SK-N-SH (cell line): ENCODE measurements around the gene PRPS1. TPM values are rescaled to one million over a fixed set of nuclear protein-coding genes. Genes with fewer than 3 reads are reported as not detected.
"Not testable (repeated sequence)": the region's sequence is repeated elsewhere in the genome, so short reads cannot be mapped to it uniquely, and the experiment has no call there.

Experiments used
- CTCF ChIA-PET: fragments of 300-600, 350-600 bp; formaldehyde crosslinking; extraction: SDS; loops from one replicate; lab custom pipeline; 2021; lab: Yijun Ruan, JAX
- POLR2A ChIA-PET: fragments of 350-600 bp; sonication (Branson Sonifier 250); formaldehyde crosslinking; extraction: SDS; loops from one replicate; lab custom pipeline; 2020; ENCODE audit warnings: antibody characterized with exemption, inconsistent platforms; lab: Yijun Ruan, JAX
- DNase-seq: peaks from one replicate; pipeline ENCODE4 v3.0.0; 2012
- H2AFZ ChIP-seq: fragments of 200-600 bp; sonication (generic); 2 replicates; pipeline ENCODE4 v1.8.1; 2016; ENCODE audit warnings: antibody characterized with exemption, mild to moderate bottlenecking, low read depth
- H3F3A ChIP-seq: fragments of 200-600 bp; sonication (generic); replicated peaks from 2 replicates; pipeline ENCODE3; 2016; ENCODE audit warnings: antibody characterized with exemption, mild to moderate bottlenecking; ENCODE audit not compliant: insufficient read depth
- H3K27ac ChIP-seq, 2 experiments: fragments of 200-500 bp in 1 of 2; fragments of 200-600 bp in 1 of 2; sonication (Bioruptor generic) in 1 of 2; sonication (generic), shearing (Covaris generic) in 1 of 2; 2 replicates each; pipeline versions ENCODE4 v1.5.1 to v1.6.1; 2014 to 2016; ENCODE audit warnings: low read depth in 2 of 2, inconsistent platforms in 1 of 2, low read length in 1 of 2, mild to moderate bottlenecking in 1 of 2, mixed read lengths in 1 of 2
- H3K27me3 ChIP-seq: fragments of 200-600 bp; sonication (generic), shearing (Covaris generic); 2 replicates; pipeline ENCODE4 v1.6.1; 2016; ENCODE audit warnings: mixed run types; ENCODE audit not compliant: insufficient read depth
- H3K36me3 ChIP-seq, 2 experiments: fragments of 200-500 bp in 1 of 2; fragments of 200-600 bp in 1 of 2; sonication (Bioruptor generic) in 1 of 2; sonication (generic) in 1 of 2; replicated peaks in 1 of 2; 2 replicates each; pipeline versions ENCODE3 to v1.5.1; 2014 to 2016; ENCODE audit warnings: low read length in 1 of 2, mild to moderate bottlenecking in 1 of 2; ENCODE audit not compliant: insufficient read depth in 2 of 2, control insufficient read depth in 1 of 2
- H3K4me1 ChIP-seq, 2 experiments: fragments of 200-500 bp in 1 of 2; fragments of 200-600 bp in 1 of 2; sonication (Bioruptor generic) in 1 of 2; sonication (generic), shearing (Covaris generic) in 1 of 2; 2 replicates each; pipeline versions ENCODE4 v1.5.1 to v1.6.1; 2014 to 2016; ENCODE audit warnings: low read depth in 1 of 2, low read length in 1 of 2, mixed run types in 1 of 2; ENCODE audit not compliant: insufficient read depth in 2 of 2, control insufficient read depth in 1 of 2
- H3K4me2 ChIP-seq: fragments of 200-600 bp; sonication (generic), shearing (Covaris generic); 2 replicates; pipeline ENCODE4 v1.6.1; 2017; ENCODE audit warnings: mixed run types
- H3K4me3 ChIP-seq, 2 experiments: fragments of 200-500 bp in 1 of 2; fragments of 200-600 bp in 1 of 2; sonication (Bioruptor generic) in 1 of 2; sonication (generic), shearing (Covaris generic) in 1 of 2; 2 replicates each; pipeline versions ENCODE4 v1.5.1 to v1.8.1; 2014 to 2016; ENCODE audit warnings: low read depth in 2 of 2, inconsistent platforms in 1 of 2, low read length in 1 of 2, mild to moderate bottlenecking in 1 of 2, mixed read lengths in 1 of 2, moderate library complexity in 1 of 2
- H3K79me2 ChIP-seq: fragments of 200-600 bp; sonication (generic); 2 replicates; pipeline ENCODE4 v1.8.1; 2017; ENCODE audit warnings: mild to moderate bottlenecking; ENCODE audit not compliant: insufficient read depth
- H3K9ac ChIP-seq: fragments of 200-600 bp; sonication (generic); 2 replicates; pipeline ENCODE4 v1.6.1; 2017; ENCODE audit warnings: mixed run types
- H3K9me2 ChIP-seq: fragments of 200-600 bp; sonication (generic); 2 replicates; pipeline ENCODE4 v1.6.1; 2017; ENCODE audit warnings: mixed run types
- H3K9me3 ChIP-seq: fragments of 200-600 bp; sonication (generic); 2 replicates; pipeline ENCODE4 v1.6.1; 2017; ENCODE audit warnings: mixed run types, mild to moderate bottlenecking, moderate library complexity
- H4K20me1 ChIP-seq: fragments of 200-600 bp; sonication (generic); 2 replicates; pipeline ENCODE4 v1.6.1; 2017; ENCODE audit warnings: mild to moderate bottlenecking, mixed run types; ENCODE audit not compliant: insufficient read depth
- CHD2 ChIP-seq: fragments of 150-350 bp; IDR thresholded peaks from 2 replicates; pipeline ENCODE4 v1.6.1; 2018; ENCODE audit warnings: low read length; ENCODE audit not compliant: partially characterized antibody
- JUND ChIP-seq: IDR thresholded peaks from 2 replicates; pipeline ENCODE4 v1.4.0; 2012
- MAX ChIP-seq: IDR thresholded peaks from 2 replicates; pipeline ENCODE4 v1.4.0; 2012; ENCODE audit warnings: low read depth
- NFIC ChIP-seq: IDR thresholded peaks from 2 replicates; pipeline ENCODE4 v1.4.0; 2012; ENCODE audit warnings: borderline replicate concordance
- REST ChIP-seq: IDR thresholded peaks from 2 replicates; pipeline ENCODE4 v1.6.1; 2012; ENCODE audit warnings: mild to moderate bottlenecking, low read depth, low read length, moderate library complexity
- RFX5 ChIP-seq: IDR thresholded peaks from 2 replicates; pipeline ENCODE4 v1.6.1; 2012; ENCODE audit warnings: mild to moderate bottlenecking, improper control_type of control experiment, low read length
- TCF12 ChIP-seq: IDR thresholded peaks from 2 replicates; pipeline ENCODE4 v1.4.0; 2012
- WGBS: methylation state at CpG from one replicate; pipeline ENCODE4 v1.1.6; 2017; ENCODE audit warnings: low lambda C conversion rate; 5-methylcytosine and 5-hydroxymethylcytosine counted together
- polyA plus RNA-seq, 3 experiments: library from polyadenylated mRNA; depleted of rRNA; stranded (reverse); fragments of >200 nt; gene quantifications; 2 replicates each; pipeline ENCODE4 v1.2.3, GENCODE V29; 2012

PRPS1 gene
- polyA plus RNA-seq, 1 of the 3 experiments (the other 2 are of a cell fraction) = 42.3 TPM

GRCh38 chrX:107669885-107670628 is 41.7 kb downstream of the PRPS1 start:
- 19% methylated on average over 5 of the region's 5 CpGs for WGBS
- Histone ChIP-seq H3K9ac (no peak overlapping the region), H3K4me1 (no peaks in the 10 kb centered on the region), H3K79me2 (no peaks in the 10 kb centered on the region), H3K4me2 (no peak overlapping the region), H3F3A (no peaks in the 10 kb centered on the region), H3K4me3 (no peak overlapping the region), H3K9me3 (no peaks in the 10 kb centered on the region), H2AFZ (no peak overlapping the region), H3K9me2 (no peaks in the 10 kb centered on the region), H3K36me3 (no peaks in the 10 kb centered on the region), H4K20me1 (no peaks in the 10 kb centered on the region), H3K27me3 (peaks cover 4% of the 10 kb centered on the region; the same call in 1 of the 2 replicates), H3K27ac (no peak overlapping the region)
- TF ChIP-seq REST (no peak), TCF12 (no peak), MAX (no peak), RFX5 (no peak), NFIC (no peak), JUND (no peak), CHD2 (no peak)
- ChIA-PET CTCF (interaction anchor here (2.4 kb wide), 1 partner anchor 10 kb away, joined by 10 read pairs; no protein-coding TSS in a partner anchor), POLR2A (no interaction called here)
- DNase-seq = no peak

GRCh38 chrX:107671256-107671655 is 42.9 kb downstream of the PRPS1 start:
- H3K4me1 ChIP-seq, H3K36me3 ChIP-seq, H3K9ac ChIP-seq, H3K27ac ChIP-seq, POLR2A ChIA-PET, H3F3A ChIP-seq, H3K79me2 ChIP-seq, DNase-seq, H3K4me3 ChIP-seq, H3K4me2 ChIP-seq, H3K9me3 ChIP-seq, H2AFZ ChIP-seq, H4K20me1 ChIP-seq, H3K9me2 ChIP-seq: not testable (repeated sequence)
- CTCF ChIA-PET = interaction anchor here (0.8 to 2.4 kb wide), 3 partner anchors 11 to 106 kb away, joined by 3 to 10 read pairs (median 3); partner anchors contain the start of gene NCBP2L
- peaks cover 11% of the 10 kb centered on the region; the same call in 1 of the 2 replicates for H3K27me3 ChIP-seq
- 49% methylated on average over 8 of the region's 9 CpGs for WGBS
